Smooth muscle cell (in vitro differentiated cells): ENCODE results near the gene TMEM229B. TPM values are rescaled to one million over a fixed set of nuclear protein-coding genes. Genes with fewer than 3 reads are reported as not detected.

ENCODE experiments used
- DNase-seq: peaks from one replicate; lab custom pipeline; 2025; ENCODE audit not compliant: unreplicated experiment; lab: John Stamatoyannopoulos, UW
- H2AFZ ChIP-seq: fragments of 200-600 bp; sonication (generic); 2 replicates; pipeline ENCODE4 v1.6.0; 2016; ENCODE audit warnings: antibody characterized with exemption, low read depth, mild to moderate bottlenecking
- H3F3A ChIP-seq: fragments of 200-600 bp; sonication (generic); 2 replicates; pipeline ENCODE4 v1.6.0; 2017; ENCODE audit warnings: antibody characterized with exemption, low read depth
- H3K27ac ChIP-seq: fragments of 200-600 bp; sonication (generic); 2 replicates; pipeline ENCODE4 v1.5.1; 2016; ENCODE audit warnings: low read depth, mild to moderate bottlenecking
- H3K27me3 ChIP-seq: fragments of 200-600 bp; sonication (generic); 2 replicates; pipeline ENCODE4 v1.6.1; 2016; ENCODE audit warnings: low read depth, mild to moderate bottlenecking
- H3K36me3 ChIP-seq: fragments of 200-600 bp; sonication (generic); 2 replicates; pipeline ENCODE4 v1.5.1; 2016; ENCODE audit warnings: low read depth
- H3K4me1 ChIP-seq: fragments of 200-600 bp; sonication (generic); 2 replicates; pipeline ENCODE4 v1.5.1; 2016; ENCODE audit warnings: low read depth
- H3K4me2 ChIP-seq: fragments of 200-600 bp; sonication (generic); 2 replicates; pipeline ENCODE4 v1.6.0; 2016; ENCODE audit warnings: mild to moderate bottlenecking
- H3K4me3 ChIP-seq: fragments of 200-600 bp; sonication (generic); 2 replicates; pipeline ENCODE4 v1.5.1; 2016; ENCODE audit warnings: mild to moderate bottlenecking
- H3K79me2 ChIP-seq: fragments of 200-600 bp; sonication (generic); 2 replicates; pipeline ENCODE4 v1.6.0; 2016; ENCODE audit warnings: low read depth, mild to moderate bottlenecking
- H3K9ac ChIP-seq: fragments of 200-600 bp; sonication (generic); 2 replicates; pipeline ENCODE4 v1.6.0; 2016; ENCODE audit warnings: low read depth
- H3K9me3 ChIP-seq: fragments of 200-600 bp; sonication (generic); replicated peaks from 2 replicates; pipeline ENCODE4 v1.5.1; 2016; ENCODE audit warnings: low read depth
- H4K20me1 ChIP-seq: fragments of 200-600 bp; sonication (generic); 2 replicates; pipeline ENCODE4 v1.6.0; 2016; ENCODE audit warnings: low read depth
- CTCF ChIP-seq: fragments of 200-600 bp; sonication (generic); IDR thresholded peaks from 2 replicates; pipeline ENCODE4 v1.5.1; 2017; ENCODE audit warnings: borderline replicate concordance, mild to moderate bottlenecking, antibody characterized with exemption; ENCODE audit not compliant: insufficient read depth, poor library complexity, severe bottlenecking
- WGBS: methylation state at CpG from one replicate; pipeline ENCODE4 v1.1.7; 2016; ENCODE audit warnings: low lambda C conversion rate; 5-methylcytosine and 5-hydroxymethylcytosine counted together
- polyA plus RNA-seq: library from polyadenylated mRNA; unstranded; fragments of >200 nt; fragmentation: Nextera tagmentation; extraction: Ambion mirVana; gene quantifications from 2 replicates; pipeline ENCODE4 v1.2.1, GENCODE V29; 2016
- total RNA-seq: library from RNA; depleted of rRNA; stranded (reverse); fragments of >200 nt; gene quantifications from 2 replicates; pipeline ENCODE4 v1.2.3, GENCODE V29; 2014

Gene TMEM229B
- total and polyA plus RNA-seq, 2 experiments from 2014 or later = 0.22 to 0.49 TPM

- no peak overlapping the region for H3K9ac ChIP-seq
- no peaks in the 10 kb centered on the region for H3K79me2 ChIP-seq
- WGBS = 90% methylated on average over 3 of the region's 3 CpGs
- H3F3A ChIP-seq = no peaks in the 10 kb centered on the region
- TF ChIP-seq CTCF = no peak
- no peak overlapping the region for H3K27ac ChIP-seq
- no peaks in the 10 kb centered on the region for H3K36me3 ChIP-seq
- DNase-seq = no peak
- H4K20me1 ChIP-seq = no peaks in the 10 kb centered on the region
- no peaks in the 10 kb centered on the region for H3K4me1 ChIP-seq
- no peak overlapping the region for H2AFZ ChIP-seq
- H3K4me3 ChIP-seq = no peak overlapping the region
- no peak overlapping the region for H3K4me2 ChIP-seq
- H3K9me3 ChIP-seq = no peaks in the 10 kb centered on the region
- H3K27me3 ChIP-seq = no peaks in the 10 kb centered on the region
These were observed 24.6 kb downstream of the TMEM229B start for GRCh38 chr14:67463900-67464299.

- H3K4me3 ChIP-seq = no peak overlapping the region
- no peak for DNase-seq
- 88% methylated on average over 1 of the region's 1 CpG for WGBS
- H3K9me3 ChIP-seq = no peaks in the 10 kb centered on the region
- no peaks in the 10 kb centered on the region for H3K4me1 ChIP-seq
- no peak overlapping the region for H3K27ac ChIP-seq
- no peak overlapping the region for H3K4me2 ChIP-seq
- no peak overlapping the region for H2AFZ ChIP-seq
- H3K27me3 ChIP-seq = no peaks in the 10 kb centered on the region
- H3K9ac ChIP-seq = no peak overlapping the region
- no peaks in the 10 kb centered on the region for H4K20me1 ChIP-seq
- no peaks in the 10 kb centered on the region for H3K36me3 ChIP-seq
- H3F3A ChIP-seq = no peaks in the 10 kb centered on the region
- H3K79me2 ChIP-seq = no peaks in the 10 kb centered on the region
- no peak for TF ChIP-seq CTCF
These were observed 26.5 kb downstream of the TMEM229B start for GRCh38 chr14:67461996-67462395.

GRCh38 chr14:67461341-67461985 is 27.1 kb downstream of the TMEM229B start:
- 76% methylated on average over 3 of the region's 3 CpGs for WGBS
- no peaks in the 10 kb centered on the region for H3K36me3 ChIP-seq
- H3K27ac ChIP-seq = no peak overlapping the region
- H3K4me3 ChIP-seq = no peak overlapping the region
- no peak for TF ChIP-seq CTCF
- no peaks in the 10 kb centered on the region for H3K4me1 ChIP-seq
- H3F3A ChIP-seq = no peaks in the 10 kb centered on the region
- no peak for DNase-seq
- no peaks in the 10 kb centered on the region for H4K20me1 ChIP-seq
- H3K27me3 ChIP-seq = no peaks in the 10 kb centered on the region
- H3K9me3 ChIP-seq = no peaks in the 10 kb centered on the region
- peak overlapping the region; percentile 58 for H2AFZ ChIP-seq
- H3K79me2 ChIP-seq = no peaks in the 10 kb centered on the region
- H3K4me2 ChIP-seq = no peak overlapping the region
- H3K9ac ChIP-seq = no peak overlapping the region

GRCh38 chr14:67459336-67459735 is 29.2 kb downstream of the TMEM229B start:
- Histone ChIP-seq H3K4me1 (no peaks in the 10 kb centered on the region), H3K9ac (no peak overlapping the region), H3K27ac (no peak overlapping the region), H3K4me2 (no peak overlapping the region), H3K9me3 (no peaks in the 10 kb centered on the region), H2AFZ (no peak overlapping the region), H3K36me3 (no peaks in the 10 kb centered on the region), H3K4me3 (no peak overlapping the region), H4K20me1 (no peaks in the 10 kb centered on the region), H3K79me2 (no peaks in the 10 kb centered on the region), H3K27me3 (no peaks in the 10 kb centered on the region), H3F3A (no peaks in the 10 kb centered on the region)
- DNase-seq = no peak
- no peak for TF ChIP-seq CTCF
- WGBS = 85% methylated on average over 5 of the region's 5 CpGs
